OCI-LY1 (cell line): ENCODE data around the gene HS1BP3.

Experiments used
- H2AFZ ChIP-seq: fragments of 200-600 bp; sonication (generic), shearing (Covaris generic); 2 replicates; pipeline ENCODE4 v1.6.0; 2014; ENCODE audit warnings: antibody characterized with exemption, mild to moderate bottlenecking, low read length
- H3F3A ChIP-seq: fragments of 200-600 bp; sonication (generic), shearing (Covaris generic); 2 replicates; pipeline ENCODE4 v1.6.0; 2014; ENCODE audit warnings: mild to moderate bottlenecking, antibody characterized with exemption, low read length, moderate library complexity; ENCODE audit not compliant: insufficient read depth
- H3K27ac ChIP-seq: fragments of 200-600 bp; sonication (generic); 2 replicates; pipeline ENCODE4 v1.5.1; 2014; ENCODE audit warnings: low read length, mixed run types, mild to moderate bottlenecking, low read depth; ENCODE audit not compliant: poor library complexity, severe bottlenecking
- H3K27me3 ChIP-seq: fragments of 200-600 bp; sonication (generic); 2 replicates; pipeline ENCODE4 v1.6.0; 2014; ENCODE audit warnings: antibody characterized with exemption, mild to moderate bottlenecking, low read length, moderate library complexity; ENCODE audit not compliant: insufficient read depth
- H3K36me3 ChIP-seq: fragments of 200-600 bp; sonication (generic); 2 replicates; pipeline ENCODE4 v1.6.1; 2014; ENCODE audit warnings: mild to moderate bottlenecking, antibody characterized with exemption, low read length, moderate library complexity, mixed read lengths; ENCODE audit not compliant: insufficient read depth
- H3K4me1 ChIP-seq: fragments of 200-600 bp; sonication (generic); 2 replicates; pipeline ENCODE4 v1.5.1; 2014; ENCODE audit warnings: mild to moderate bottlenecking, low read length, moderate library complexity; ENCODE audit not compliant: insufficient read depth, severe bottlenecking
- H3K4me2 ChIP-seq: fragments of 200-600 bp; sonication (generic), shearing (Covaris generic); 2 replicates; pipeline ENCODE4 v1.6.1; 2014; ENCODE audit warnings: low read length
- H3K4me3 ChIP-seq: fragments of 200-600 bp; sonication (generic); 2 replicates; pipeline ENCODE4 v1.5.1; 2014; ENCODE audit warnings: low read length, low read depth, mild to moderate bottlenecking, mixed read lengths; ENCODE audit not compliant: poor library complexity, severe bottlenecking
- H3K79me2 ChIP-seq: fragments of 200-600 bp; shearing (Covaris generic); 2 replicates; pipeline ENCODE4 v1.6.1; 2016; ENCODE audit warnings: mixed run types, low read length, mixed read lengths; ENCODE audit not compliant: insufficient read depth
- H3K9ac ChIP-seq: fragments of 200-600 bp; sonication (generic), shearing (Covaris generic); 2 replicates; pipeline ENCODE4 v1.6.1; 2014; ENCODE audit warnings: mild to moderate bottlenecking, low read length, mixed read lengths
- H3K9me2 ChIP-seq: fragments of 200-600 bp; sonication (generic), shearing (Covaris generic); 2 replicates; pipeline ENCODE4 v1.6.1; 2014; ENCODE audit warnings: low read depth, mild to moderate bottlenecking, low read length, mixed read lengths
- H3K9me3 ChIP-seq: fragments of 200-600 bp; shearing (Covaris generic); 2 replicates; pipeline ENCODE4 v1.6.1; 2014; ENCODE audit warnings: low read length, mixed read lengths
- H4K20me1 ChIP-seq: fragments of 200-600 bp; sonication (generic), shearing (Covaris generic); 2 replicates; pipeline ENCODE4 v1.6.0; 2016; ENCODE audit warnings: mild to moderate bottlenecking, low read length; ENCODE audit not compliant: insufficient read depth
- CTCF ChIP-seq: fragments of 200-600 bp; sonication (generic), shearing (Covaris generic); IDR thresholded peaks from 2 replicates; pipeline ENCODE4 v1.5.1; 2017; ENCODE audit warnings: mild to moderate bottlenecking, antibody characterized with exemption, low read length, moderate library complexity, mixed read lengths
- EZH2 ChIP-seq: fragments of 200-600 bp; sonication (generic), shearing (Covaris generic); IDR thresholded peaks from 2 replicates; pipeline ENCODE4 v1.8.0; 2017; ENCODE audit warnings: borderline replicate concordance, mixed run types, mild to moderate bottlenecking, antibody characterized with exemption, low read length, moderate library complexity, mixed read lengths

HS1BP3 gene

GRCh38 chr2:20578895-20579825 is 71.7 kb downstream of the HS1BP3 start:
- no peak overlapping the region for H3K4me3 ChIP-seq
- H3K4me2 ChIP-seq = no peak overlapping the region
- H3K27me3 ChIP-seq = no peaks in the 10 kb centered on the region; the same call in 1 of the 2 replicates
- H3K79me2 ChIP-seq = no peaks in the 10 kb centered on the region
- H3K9me3 ChIP-seq = no peaks in the 10 kb centered on the region
- H3K36me3 ChIP-seq = no peaks in the 10 kb centered on the region
- no peaks in the 10 kb centered on the region for H4K20me1 ChIP-seq
- no peaks in the 10 kb centered on the region for H3K9me2 ChIP-seq
- H3K4me1 ChIP-seq = no peaks in the 10 kb centered on the region
- no peak overlapping the region for H2AFZ ChIP-seq
- TF ChIP-seq CTCF (no peak), EZH2 (no peak)
- no peaks in the 10 kb centered on the region for H3F3A ChIP-seq
- no peak overlapping the region for H3K9ac ChIP-seq
- H3K27ac ChIP-seq = no peak overlapping the region

GRCh38 chr2:20578266-20578894 is 72.5 kb downstream of the HS1BP3 start:
- Histone ChIP-seq H3K36me3 (no peaks in the 10 kb centered on the region), H3K4me2 (no peak overlapping the region), H3K4me3 (no peak overlapping the region), H3F3A (no peaks in the 10 kb centered on the region), H3K79me2 (no peaks in the 10 kb centered on the region), H3K9me2 (no peaks in the 10 kb centered on the region), H3K9ac (no peak overlapping the region), H2AFZ (no peak overlapping the region), H3K27ac (no peak overlapping the region), H4K20me1 (no peaks in the 10 kb centered on the region), H3K4me1 (no peaks in the 10 kb centered on the region), H3K9me3 (no peaks in the 10 kb centered on the region), H3K27me3 (no peaks in the 10 kb centered on the region; the same call in 1 of the 2 replicates)
- no peak for TF ChIP-seq EZH2
- TF ChIP-seq CTCF = no peak

- no peak overlapping the region for H3K9ac ChIP-seq
- H3F3A ChIP-seq = no peaks in the 10 kb centered on the region
- H2AFZ ChIP-seq = no peak overlapping the region
- H3K27me3 ChIP-seq = no peaks in the 10 kb centered on the region; the same call in 1 of the 2 replicates
- no peaks in the 10 kb centered on the region for H3K9me2 ChIP-seq
- no peak overlapping the region for H3K4me3 ChIP-seq
- no peak for TF ChIP-seq EZH2
- no peak for TF ChIP-seq CTCF
- H3K27ac ChIP-seq = no peak overlapping the region
- no peaks in the 10 kb centered on the region for H3K79me2 ChIP-seq
- no peaks in the 10 kb centered on the region for H3K9me3 ChIP-seq
- no peak overlapping the region for H3K4me2 ChIP-seq
- no peaks in the 10 kb centered on the region for H4K20me1 ChIP-seq
- H3K36me3 ChIP-seq = no peaks in the 10 kb centered on the region
- H3K4me1 ChIP-seq = no peaks in the 10 kb centered on the region
Measured at GRCh38 chr2:20577495-20578235, 73.2 kb downstream of the HS1BP3 start.
